VCaP (cell line): ENCODE measurements around the gene CABP4.

Experiments used
- H3K27ac ChIP-seq: fragments of 450-650 bp; 2 replicates; pipeline ENCODE4 v1.5.1; 2017
- CTCF ChIP-seq: fragments of 450-650 bp; conservative IDR thresholded peaks from 2 replicates; pipeline ENCODE4 v1.5.1; 2017; ENCODE audit warnings: mild to moderate bottlenecking, moderate library complexity

Gene CABP4

GRCh38 chr11:67492801-67493547, 37.8 kb downstream of the CABP4 start:
- no peak for TF ChIP-seq CTCF
- no peak overlapping the region for H3K27ac ChIP-seq

GRCh38 chr11:67493548-67494370, 38.6 kb downstream of the CABP4 start:
- no peak for TF ChIP-seq CTCF
- no peak overlapping the region for H3K27ac ChIP-seq

GRCh38 chr11:67494371-67495233, 39.4 kb downstream of the CABP4 start:
- no peak overlapping the region for H3K27ac ChIP-seq
- TF ChIP-seq CTCF = no peak

GRCh38 chr11:67495234-67496005, 40.3 kb downstream of the CABP4 start:
- H3K27ac ChIP-seq = no peak overlapping the region
- no peak for TF ChIP-seq CTCF

- TF ChIP-seq CTCF = no peak
- no peak overlapping the region for H3K27ac ChIP-seq
Measured at GRCh38 chr11:67496113-67496512, 41.0 kb downstream of the CABP4 start.

- no peak for TF ChIP-seq CTCF
- no peak overlapping the region for H3K27ac ChIP-seq
Measured at GRCh38 chr11:67497656-67498291, 42.6 kb downstream of the CABP4 start.
